Measurements from ENCODE around the gene AKAP17A.

- TF ChIP-seq, protein P1, sequence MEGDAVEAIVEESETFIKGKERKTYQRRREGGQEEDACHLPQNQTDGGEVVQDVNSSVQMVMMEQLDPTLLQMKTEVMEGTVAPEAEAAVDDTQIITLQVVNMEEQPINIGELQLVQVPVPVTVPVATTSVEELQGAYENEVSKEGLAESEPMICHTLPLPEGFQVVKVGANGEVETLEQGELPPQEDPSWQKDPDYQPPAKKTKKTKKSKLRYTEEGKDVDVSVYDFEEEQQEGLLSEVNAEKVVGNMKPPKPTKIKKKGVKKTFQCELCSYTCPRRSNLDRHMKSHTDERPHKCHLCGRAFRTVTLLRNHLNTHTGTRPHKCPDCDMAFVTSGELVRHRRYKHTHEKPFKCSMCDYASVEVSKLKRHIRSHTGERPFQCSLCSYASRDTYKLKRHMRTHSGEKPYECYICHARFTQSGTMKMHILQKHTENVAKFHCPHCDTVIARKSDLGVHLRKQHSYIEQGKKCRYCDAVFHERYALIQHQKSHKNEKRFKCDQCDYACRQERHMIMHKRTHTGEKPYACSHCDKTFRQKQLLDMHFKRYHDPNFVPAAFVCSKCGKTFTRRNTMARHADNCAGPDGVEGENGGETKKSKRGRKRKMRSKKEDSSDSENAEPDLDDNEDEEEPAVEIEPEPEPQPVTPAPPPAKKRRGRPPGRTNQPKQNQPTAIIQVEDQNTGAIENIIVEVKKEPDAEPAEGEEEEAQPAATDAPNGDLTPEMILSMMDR (conservative IDR thresholded peaks at IDR 0.05 in 1 of 2, IDR thresholded peaks at IDR 0.05 in 1 of 2; ENCODE audit: low read depth in 1 of 2, low read length in 2 of 2): no peak
- no peak for TF ChIP-seq EZH2 (IDR thresholded peaks at IDR 0.05; ENCODE audit: low read length, missing control alignments)
Observed at GRCh38 chrX:1609311-1609710, 17.9 kb downstream of the AKAP17A start.

All from fibroblast of lung (primary cell).